ENCODE results near the gene PUSL1. TPM values are rescaled to one million over a fixed set of nuclear protein-coding genes. Genes with fewer than 3 reads are reported as not detected.

PUSL1 gene, protein sequence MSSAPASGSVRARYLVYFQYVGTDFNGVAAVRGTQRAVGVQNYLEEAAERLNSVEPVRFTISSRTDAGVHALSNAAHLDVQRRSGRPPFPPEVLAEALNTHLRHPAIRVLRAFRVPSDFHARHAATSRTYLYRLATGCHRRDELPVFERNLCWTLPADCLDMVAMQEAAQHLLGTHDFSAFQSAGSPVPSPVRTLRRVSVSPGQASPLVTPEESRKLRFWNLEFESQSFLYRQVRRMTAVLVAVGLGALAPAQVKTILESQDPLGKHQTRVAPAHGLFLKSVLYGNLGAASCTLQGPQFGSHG
- total RNA-seq = 18.3 TPM
- 10 to 100 TPM; 17.7 to 21.0 (median 19.1) TPM for polyA plus RNA-seq

DNA sequence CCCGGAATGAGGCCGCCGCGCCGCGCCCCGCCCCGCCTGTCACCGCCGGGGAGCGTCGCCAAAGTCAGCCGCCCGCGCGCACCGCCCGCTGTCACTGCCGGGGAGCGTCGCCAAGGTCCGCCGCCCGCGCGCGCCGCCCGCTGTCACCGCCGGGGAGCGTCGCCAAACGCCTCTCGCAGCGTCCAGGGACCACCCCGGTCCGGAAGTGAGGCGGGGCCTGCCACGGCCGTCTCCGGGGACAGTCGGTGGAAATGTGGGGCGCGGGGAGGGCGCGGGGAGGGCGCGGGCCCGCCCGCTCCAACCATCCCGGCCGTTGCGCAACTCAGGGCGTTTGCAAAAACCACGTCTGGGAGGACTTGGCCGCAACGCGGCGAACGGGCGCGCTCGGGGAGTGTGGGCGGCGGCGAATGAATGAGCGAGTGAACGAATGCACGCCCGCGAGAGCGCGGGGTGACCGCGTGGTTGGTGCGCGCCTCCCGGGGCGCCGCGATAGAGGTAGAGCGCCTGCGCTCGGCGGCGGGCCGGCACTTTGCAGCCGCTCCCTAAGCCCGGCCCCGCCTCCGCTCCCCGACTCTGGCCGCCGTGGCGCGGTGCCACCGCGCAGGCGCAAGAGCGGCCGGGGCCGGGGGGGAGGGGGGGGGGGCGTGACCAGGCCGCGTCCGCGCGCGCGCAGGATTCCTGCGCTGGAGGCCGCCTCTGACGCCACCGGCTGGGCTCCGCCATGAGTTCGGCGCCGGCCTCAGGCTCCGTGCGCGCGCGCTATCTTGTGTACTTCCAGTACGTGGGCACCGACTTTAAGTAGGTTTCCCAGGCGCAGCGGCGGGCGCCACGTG lies at the start of gene PUSL1, which contains the start of gene ACAP3:
Gene PUSL1 (plus strand): TSS at position 675 of the 833 bp plus-strand sequence. CDS start 47 bp downstream, at position 722.
Gene ACAP3 (minus strand): TSS at position 8 of the 833 bp plus-strand sequence. CDS start 115 bp downstream, outside the sequence.
- Mint-ChIP-seq H3K9me3 (peaks cover 0 to 3% (median 0%) of the 10 kb centered on the region in 7 donors), H3K4me1 (peaks cover 0 to 26% (median 8%) of the 10 kb centered on the region in 4 donors), H3K27me3 (no peaks in the 10 kb centered on the region), H3K36me3 (no peaks in the 10 kb centered on the region), H3K4me3 (peak within 1 kb of the TSS; percentile 87 to 94 (median 91)), H3K27ac (peak within 1 kb of the TSS; percentile 75 to 92 (median 91))
- peak; percentile 82 to 95 (median 92) for DNase-seq
- ATAC-seq (ENCODE audit: low read depth in 2 of 2) = peak; percentile 69 to 74
- Histone ChIP-seq H3K36me3 (ENCODE audit: control insufficient read depth, insufficient read depth, low read length) (peaks cover 11% of the 10 kb centered on the region), H3K27ac (ENCODE audit: insufficient read depth, low read length, poor library complexity, severe bottlenecking) (peak within 1 kb of the TSS; percentile 89), H3K4me3 (ENCODE audit: low read depth, low read length) (peak within 1 kb of the TSS; percentile 71), H3K4me1 (ENCODE audit: control insufficient read depth, insufficient read depth, low read length, poor library complexity, severe bottlenecking) (peaks cover 46% of the 10 kb centered on the region), H3K27me3 (ENCODE audit: control insufficient read depth, insufficient read depth, low read length) (no peaks in the 10 kb centered on the region), H3K9me3 (ENCODE audit: control insufficient read depth in 2 of 2, low read length in 2 of 2) (no peaks in the 10 kb centered on the region)

- Histone ChIP-seq H3K9me3 (ENCODE audit: control insufficient read depth in 2 of 2, low read length in 2 of 2) (no peaks in the 10 kb centered on the region), H3K4me1 (ENCODE audit: control insufficient read depth, insufficient read depth, low read length, poor library complexity, severe bottlenecking) (no peaks in the 10 kb centered on the region), H3K27me3 (ENCODE audit: control insufficient read depth, insufficient read depth, low read length) (no peaks in the 10 kb centered on the region), H3K27ac (ENCODE audit: insufficient read depth, low read length, poor library complexity, severe bottlenecking) (no peak overlapping the region), H3K4me3 (ENCODE audit: low read depth, low read length) (no peak overlapping the region), H3K36me3 (ENCODE audit: control insufficient read depth, insufficient read depth, low read length) (peaks cover 61% of the 10 kb centered on the region)
- Mint-ChIP-seq H3K27me3 (no peaks in the 10 kb centered on the region), H3K9me3 (no peaks in the 10 kb centered on the region), H3K36me3 (peaks cover 10% of the 10 kb centered on the region), H3K27ac (no peak overlapping the region), H3K4me1 (peaks cover 0 to 12% (median 4%) of the 10 kb centered on the region in 4 donors), H3K4me3 (no peak overlapping the region)
- ATAC-seq (ENCODE audit: low read depth in 2 of 2) = no peak
- DNase-seq = no peak
Observed at GRCh38 chr1:1259119-1259488, 49.3 kb upstream of the PUSL1 start.

DNA sequence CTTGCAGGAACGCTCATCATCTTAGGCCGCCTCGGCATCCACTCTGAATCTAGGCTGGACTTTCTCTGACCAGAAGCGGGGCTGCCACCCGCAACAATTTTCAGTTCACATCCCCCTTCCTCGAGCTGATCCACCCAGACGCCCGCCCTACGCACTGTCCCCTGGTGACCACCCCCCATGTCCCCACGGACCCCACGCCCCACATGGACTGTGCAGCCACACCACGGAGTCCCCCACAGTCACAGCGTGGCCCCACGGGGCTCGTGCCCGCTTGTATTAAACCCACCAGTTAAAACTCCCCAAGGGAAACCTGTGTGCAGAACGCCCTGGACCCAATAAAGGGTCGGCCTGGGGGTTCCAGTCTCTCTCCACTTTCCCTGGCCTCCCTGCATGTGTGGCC lies 48.9 kb upstream of the PUSL1 start:
- Histone ChIP-seq H3K27ac (ENCODE audit: insufficient read depth, low read length, poor library complexity, severe bottlenecking) (no peak overlapping the region), H3K4me3 (ENCODE audit: low read depth, low read length) (no peak overlapping the region), H3K9me3 (ENCODE audit: control insufficient read depth in 2 of 2, low read length in 2 of 2) (no peaks in the 10 kb centered on the region), H3K36me3 (ENCODE audit: control insufficient read depth, insufficient read depth, low read length) (peaks cover 61% of the 10 kb centered on the region), H3K27me3 (ENCODE audit: control insufficient read depth, insufficient read depth, low read length) (no peaks in the 10 kb centered on the region), H3K4me1 (ENCODE audit: control insufficient read depth, insufficient read depth, low read length, poor library complexity, severe bottlenecking) (no peaks in the 10 kb centered on the region)
- no peak overlapping the region for H3K4me3 Mint-ChIP-seq
- H3K27me3 Mint-ChIP-seq = no peaks in the 10 kb centered on the region
- no peak for ATAC-seq (ENCODE audit: low read depth in 2 of 2)
- H3K4me1 Mint-ChIP-seq = peaks cover 0 to 12% (median 4%) of the 10 kb centered on the region in 4 donors
- H3K36me3 Mint-ChIP-seq = peaks cover 10% of the 10 kb centered on the region
- no peaks in the 10 kb centered on the region for H3K9me3 Mint-ChIP-seq
- no peak for DNase-seq
- no peak overlapping the region for H3K27ac Mint-ChIP-seq

- H3K4me3 Mint-ChIP-seq = no peak overlapping the region
- peaks cover 0 to 12% (median 4%) of the 10 kb centered on the region in 4 donors for H3K4me1 Mint-ChIP-seq
- Histone ChIP-seq H3K27me3 (ENCODE audit: control insufficient read depth, insufficient read depth, low read length) (no peaks in the 10 kb centered on the region), H3K27ac (ENCODE audit: insufficient read depth, low read length, poor library complexity, severe bottlenecking) (no peak overlapping the region), H3K36me3 (ENCODE audit: control insufficient read depth, insufficient read depth, low read length) (peaks cover 56% of the 10 kb centered on the region), H3K4me1 (ENCODE audit: control insufficient read depth, insufficient read depth, low read length, poor library complexity, severe bottlenecking) (no peaks in the 10 kb centered on the region), H3K4me3 (ENCODE audit: low read depth, low read length) (no peak overlapping the region), H3K9me3 (ENCODE audit: control insufficient read depth in 2 of 2, low read length in 2 of 2) (no peaks in the 10 kb centered on the region)
- H3K27me3 Mint-ChIP-seq = no peaks in the 10 kb centered on the region
- peaks cover 10% of the 10 kb centered on the region for H3K36me3 Mint-ChIP-seq
- no peaks in the 10 kb centered on the region for H3K9me3 Mint-ChIP-seq
- no peak overlapping the region for H3K27ac Mint-ChIP-seq
- DNase-seq (no peak), ATAC-seq (ENCODE audit: low read depth in 2 of 2) (peak in 1 of 2 donors; percentile 6)
Observed at GRCh38 chr1:1259951-1260600, 48.3 kb upstream of the PUSL1 start.

- no peak overlapping the region for H3K4me3 ChIP-seq (ENCODE audit: low read depth, low read length)
- peaks cover 55% of the 10 kb centered on the region for H3K36me3 ChIP-seq (ENCODE audit: control insufficient read depth, insufficient read depth, low read length)
- H3K4me1 ChIP-seq (ENCODE audit: control insufficient read depth, insufficient read depth, low read length, poor library complexity, severe bottlenecking) = no peaks in the 10 kb centered on the region
- H3K27ac ChIP-seq (ENCODE audit: insufficient read depth, low read length, poor library complexity, severe bottlenecking) = peak overlapping the region; percentile 1
- H3K27me3 Mint-ChIP-seq = no peaks in the 10 kb centered on the region
- no peak for ATAC-seq (ENCODE audit: low read depth in 2 of 2)
- no peaks in the 10 kb centered on the region for H3K27me3 ChIP-seq (ENCODE audit: control insufficient read depth, insufficient read depth, low read length)
- H3K36me3 Mint-ChIP-seq = peaks cover 9% of the 10 kb centered on the region
- H3K4me1 Mint-ChIP-seq = peaks cover 0 to 15% (median 4%) of the 10 kb centered on the region in 4 donors
- H3K9me3 ChIP-seq (ENCODE audit: control insufficient read depth in 2 of 2, low read length in 2 of 2) = no peaks in the 10 kb centered on the region
- peak overlapping the region in 2 of 4 donors; percentile 56 to 58 for H3K4me3 Mint-ChIP-seq
- H3K9me3 Mint-ChIP-seq = no peaks in the 10 kb centered on the region
- DNase-seq = peak in 1 of 3 donors; percentile 24
- H3K27ac Mint-ChIP-seq = peak overlapping the region in 2 of 3 donors; percentile 69 to 92
Observed at GRCh38 chr1:1260843-1261560, 47.4 kb upstream of the PUSL1 start.

DNA sequence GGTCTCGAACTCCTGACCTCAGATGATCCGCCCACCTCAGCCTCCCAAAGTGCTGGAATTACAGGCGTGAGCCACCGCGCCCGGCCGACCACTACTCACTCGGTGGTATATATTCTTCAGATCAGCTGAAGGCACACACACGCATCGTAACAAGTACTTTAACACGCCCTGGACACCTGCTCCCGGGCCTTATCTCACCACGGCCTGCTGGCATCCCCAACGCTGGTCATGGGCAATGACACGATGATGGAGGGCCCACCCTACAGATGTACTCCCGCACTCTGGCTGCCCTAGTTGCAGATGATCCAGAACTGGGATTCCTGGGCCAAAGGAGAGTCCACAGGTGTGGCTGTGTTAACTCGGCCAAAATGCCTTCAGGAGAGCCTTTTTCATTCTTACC lies 46.3 kb upstream of the PUSL1 start:
- Histone ChIP-seq H3K27ac (ENCODE audit: insufficient read depth, low read length, poor library complexity, severe bottlenecking) (no peak overlapping the region), H3K27me3 (ENCODE audit: control insufficient read depth, insufficient read depth, low read length) (no peaks in the 10 kb centered on the region), H3K9me3 (ENCODE audit: control insufficient read depth in 2 of 2, low read length in 2 of 2) (no peaks in the 10 kb centered on the region), H3K36me3 (ENCODE audit: control insufficient read depth, insufficient read depth, low read length) (peaks cover 50% of the 10 kb centered on the region), H3K4me3 (ENCODE audit: low read depth, low read length) (no peak overlapping the region), H3K4me1 (ENCODE audit: control insufficient read depth, insufficient read depth, low read length, poor library complexity, severe bottlenecking) (no peaks in the 10 kb centered on the region)
- Mint-ChIP-seq H3K27me3 (no peaks in the 10 kb centered on the region), H3K27ac (no peak overlapping the region), H3K4me1 (peaks cover 0 to 15% (median 2%) of the 10 kb centered on the region in 4 donors), H3K36me3 (peaks cover 6% of the 10 kb centered on the region), H3K9me3 (no peaks in the 10 kb centered on the region), H3K4me3 (no peak overlapping the region)
- DNase-seq = no peak
- ATAC-seq (ENCODE audit: low read depth in 2 of 2) = no peak

- Mint-ChIP-seq H3K27me3 (no peaks in the 10 kb centered on the region), H3K36me3 (peaks cover 6% of the 10 kb centered on the region), H3K4me3 (no peak overlapping the region), H3K9me3 (no peaks in the 10 kb centered on the region), H3K4me1 (peaks cover 0 to 15% (median 2%) of the 10 kb centered on the region in 4 donors), H3K27ac (peak overlapping the region in 1 of 3 donors; percentile 52)
- Histone ChIP-seq H3K4me1 (ENCODE audit: control insufficient read depth, insufficient read depth, low read length, poor library complexity, severe bottlenecking) (no peaks in the 10 kb centered on the region), H3K9me3 (ENCODE audit: control insufficient read depth in 2 of 2, low read length in 2 of 2) (no peaks in the 10 kb centered on the region), H3K27me3 (ENCODE audit: control insufficient read depth, insufficient read depth, low read length) (no peaks in the 10 kb centered on the region), H3K27ac (ENCODE audit: insufficient read depth, low read length, poor library complexity, severe bottlenecking) (no peak overlapping the region), H3K36me3 (ENCODE audit: control insufficient read depth, insufficient read depth, low read length) (peaks cover 56% of the 10 kb centered on the region), H3K4me3 (ENCODE audit: low read depth, low read length) (no peak overlapping the region)
- DNase-seq = no peak
- ATAC-seq (ENCODE audit: low read depth in 2 of 2) = no peak
Observed at GRCh38 chr1:1262758-1263157, 45.6 kb upstream of the PUSL1 start.

Measured in CD4-positive, CD25-positive, alpha-beta regulatory T cell (primary cell).